UCSD-AML1 (cell line): ENCODE data around the gene ZNF772.

Experiments used
- DNase-seq: peaks from one replicate; lab custom pipeline; 2025; ENCODE audit not compliant: unreplicated experiment; lab: John Stamatoyannopoulos, UW

The ZNF772 gene

DNA sequence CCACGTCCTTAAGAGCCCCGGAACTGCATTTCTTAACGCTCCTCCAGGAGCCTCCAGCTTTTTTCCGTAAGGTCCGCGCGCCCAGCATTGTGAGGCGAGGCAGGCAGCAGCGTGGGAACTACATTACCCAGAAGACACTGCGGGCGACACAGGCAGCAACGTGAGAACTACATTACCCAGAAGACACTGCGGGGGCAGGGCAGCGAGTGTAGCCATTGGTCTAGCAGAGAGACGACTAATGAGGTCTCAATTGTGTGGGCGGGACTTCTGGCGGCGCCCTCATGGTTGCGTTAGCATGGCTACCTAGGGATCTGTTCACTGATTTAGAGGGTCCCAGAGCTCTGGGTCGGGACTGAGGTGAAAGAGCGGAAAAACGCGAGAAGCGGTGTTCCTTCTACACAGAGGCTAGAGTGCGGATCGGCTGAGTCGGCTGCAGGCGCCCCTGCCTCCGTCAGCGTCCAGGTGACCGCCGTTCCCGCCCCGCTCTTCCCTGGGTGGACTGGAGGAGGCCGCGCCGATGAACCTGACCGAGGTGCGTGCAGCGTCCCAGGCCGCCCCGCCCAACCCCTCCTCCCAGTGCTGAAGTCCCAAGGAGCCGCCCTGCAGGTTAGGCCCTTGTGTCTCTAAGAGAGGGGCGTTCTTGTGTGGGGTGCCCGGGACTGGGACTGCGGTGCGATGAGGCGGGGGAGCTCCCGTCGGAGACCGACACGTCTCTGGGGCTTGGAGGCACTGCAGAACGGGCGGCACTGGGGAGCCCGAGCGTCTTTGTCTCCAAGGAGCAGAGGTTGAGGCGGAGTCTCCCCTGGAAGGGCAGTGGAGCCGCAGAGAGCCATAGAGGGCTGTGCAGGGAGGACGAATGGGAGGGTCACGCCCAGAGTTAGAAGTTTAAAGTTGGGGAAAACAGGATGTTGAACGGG, 42.0 kb downstream of the ZNF772 start, which contains the start of gene ZNF749:
TSS of gene ZNF749 (plus strand) at position 264 of the 917 bp plus-strand sequence. CDS start at position 518, 254 bp downstream.
- peak; percentile 93 for DNase-seq

GRCh38 chr19:57434386-57435061, 42.8 kb downstream of the ZNF772 start:
- DNase-seq, result no peak

DNA sequence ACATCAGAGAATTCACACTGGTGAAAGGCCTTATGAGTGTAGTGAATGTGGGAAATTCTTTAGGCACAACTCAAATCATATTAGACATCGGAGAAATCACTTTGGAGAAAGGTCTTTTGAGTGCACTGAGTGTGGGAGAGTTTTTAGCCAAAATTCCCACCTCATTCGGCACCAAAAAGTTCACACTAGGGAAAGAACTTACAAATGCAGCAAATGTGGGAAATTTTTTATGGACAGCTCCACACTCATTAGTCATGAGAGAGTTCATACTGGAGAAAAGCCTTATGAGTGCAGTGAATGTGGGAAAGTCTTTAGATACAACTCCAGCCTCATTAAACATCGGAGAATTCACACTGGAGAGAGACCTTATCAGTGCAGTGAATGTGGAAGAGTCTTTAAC, 56.3 kb downstream of the ZNF772 start:
- no peak for DNase-seq

- no peak for DNase-seq
Observed at GRCh38 chr19:57419439-57419838, 57.9 kb downstream of the ZNF772 start.
